ENCODE results near the gene B4GALNT4. TPM values are rescaled to one million over a fixed set of nuclear protein-coding genes. Genes with fewer than 3 reads are reported as not detected.
A peak's percentile ranks its signal among the peaks of the same experiment; 100 is the strongest.

Gene B4GALNT4
- total RNA-seq, 1 donor from 2014 or later = 1.5 TPM

GRCh38 chr11:363948-364761, 5.1 kb upstream of the B4GALNT4 start:
- intact Hi-C loops (cut with micrococcal nuclease) = no loop called here

GRCh38 chr11:364991-365725, 4.1 kb upstream of the B4GALNT4 start:
- Histone ChIP-seq H3K27ac (replicated peaks) (no peak overlapping the region), H3K36me3 (no peaks in the 10 kb centered on the region), H3K4me3 (no peak overlapping the region), H3K9me3 (replicated peaks) (peaks cover 14% of the 10 kb centered on the region), H3K4me1 (peaks cover 11% of the 10 kb centered on the region), H3K27me3 (ENCODE audit: low read depth) (peaks cover 71% of the 10 kb centered on the region)
- intact Hi-C loops (cut with micrococcal nuclease) = no loop called here
- no peak for TF ChIP-seq CTCF (IDR thresholded peaks at IDR 0.05; ENCODE audit: borderline replicate concordance)
- DNase-seq = no peak

More at GRCh38 chr11:363948-364761, 5.1 kb upstream of the B4GALNT4 start:
- DNase-seq = no peak
- Histone ChIP-seq H3K9me3 (replicated peaks) (peaks cover 14% of the 10 kb centered on the region), H3K4me3 (no peak overlapping the region), H3K36me3 (no peaks in the 10 kb centered on the region), H3K27ac (replicated peaks) (no peak overlapping the region), H3K27me3 (ENCODE audit: low read depth) (peaks cover 72% of the 10 kb centered on the region), H3K4me1 (peaks cover 11% of the 10 kb centered on the region)
- no peak for TF ChIP-seq CTCF (IDR thresholded peaks at IDR 0.05; ENCODE audit: borderline replicate concordance)

- peaks cover 10% of the 10 kb centered on the region for H3K9me3 ChIP-seq (replicated peaks)
- no peak for TF ChIP-seq CTCF (IDR thresholded peaks at IDR 0.05; ENCODE audit: borderline replicate concordance)
- H3K4me3 ChIP-seq = no peak overlapping the region
- H3K27ac ChIP-seq (replicated peaks) = no peak overlapping the region
- no peak for DNase-seq
- intact Hi-C loops (cut with micrococcal nuclease) = no loop called here
- peaks cover 71% of the 10 kb centered on the region for H3K27me3 ChIP-seq (ENCODE audit: low read depth)
- H3K36me3 ChIP-seq = no peaks in the 10 kb centered on the region
- H3K4me1 ChIP-seq = peaks cover 11% of the 10 kb centered on the region
Measured at GRCh38 chr11:365831-366230, 3.5 kb upstream of the B4GALNT4 start.

DNA sequence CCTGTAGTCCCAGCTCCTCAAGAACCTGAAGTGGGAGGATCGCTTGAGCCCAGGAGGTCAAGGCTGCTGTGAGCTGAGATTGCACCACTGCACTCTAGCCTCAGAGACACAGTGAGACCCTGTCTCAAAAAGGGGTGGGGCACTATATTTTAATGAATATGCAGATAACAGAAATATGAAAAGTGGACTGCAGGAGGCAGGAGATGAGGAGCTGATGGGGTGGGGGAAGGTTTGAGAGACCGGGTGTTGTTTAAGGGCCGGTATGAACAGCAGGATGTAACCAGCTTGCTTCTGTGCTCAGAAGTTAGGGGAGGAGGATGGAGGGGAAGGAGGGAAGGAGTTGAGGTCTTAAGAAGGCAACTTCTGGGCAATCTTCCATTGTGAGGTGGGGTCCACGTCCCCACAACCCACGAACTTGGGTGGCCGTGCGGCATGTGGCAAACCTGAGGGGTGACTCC, 1.3 kb upstream of the B4GALNT4 start:
- intact Hi-C loops (cut with micrococcal nuclease) = no loop called here
- no peak for TF ChIP-seq CTCF (IDR thresholded peaks at IDR 0.05; ENCODE audit: borderline replicate concordance)
- H3K27ac ChIP-seq (replicated peaks) = no peak overlapping the region
- peaks cover 82% of the 10 kb centered on the region for H3K27me3 ChIP-seq (ENCODE audit: low read depth)
- no peak overlapping the region for H3K4me3 ChIP-seq
- H3K36me3 ChIP-seq = no peaks in the 10 kb centered on the region
- H3K4me1 ChIP-seq = peaks cover 11% of the 10 kb centered on the region
- no peaks in the 10 kb centered on the region for H3K9me3 ChIP-seq (replicated peaks)
- DNase-seq = no peak

- intact Hi-C loops (cut with micrococcal nuclease) = no loop called here
- H3K27ac ChIP-seq (replicated peaks) = no peak overlapping the region
- DNase-seq = peak; percentile 13
Measured at GRCh38 chr11:368414-369335, 624 bp upstream of the B4GALNT4 start.

More at GRCh38 chr11:368414-369335, 624 bp upstream of the B4GALNT4 start:
- H3K4me1 ChIP-seq = peaks cover 11% of the 10 kb centered on the region
- H3K27me3 ChIP-seq (ENCODE audit: low read depth) = peaks cover 87% of the 10 kb centered on the region
- no peaks in the 10 kb centered on the region for H3K36me3 ChIP-seq
- no peak for TF ChIP-seq CTCF (IDR thresholded peaks at IDR 0.05; ENCODE audit: borderline replicate concordance)
- H3K4me3 ChIP-seq = peak overlapping the region; percentile 48
- H3K9me3 ChIP-seq (replicated peaks) = no peaks in the 10 kb centered on the region
